HG02678 (cell line): ENCODE measurements around the gene AP1S3.
"Not testable (repeated sequence)": the region's sequence is repeated elsewhere in the genome, so short reads cannot be mapped to it uniquely, and the experiment has no call there.

Source experiments
- ATAC-seq: cut with Tn5 transposase; IDR thresholded peaks from one replicate; pipeline ENCODE4 v1.9.1; 2021; ENCODE audit warnings: mild to moderate bottlenecking, moderate library complexity; ENCODE audit not compliant: unreplicated experiment

Gene AP1S3

GRCh38 chr2:223805008-223805407 is 32.4 kb downstream of the AP1S3 start:
- ATAC-seq = no peak

DNA sequence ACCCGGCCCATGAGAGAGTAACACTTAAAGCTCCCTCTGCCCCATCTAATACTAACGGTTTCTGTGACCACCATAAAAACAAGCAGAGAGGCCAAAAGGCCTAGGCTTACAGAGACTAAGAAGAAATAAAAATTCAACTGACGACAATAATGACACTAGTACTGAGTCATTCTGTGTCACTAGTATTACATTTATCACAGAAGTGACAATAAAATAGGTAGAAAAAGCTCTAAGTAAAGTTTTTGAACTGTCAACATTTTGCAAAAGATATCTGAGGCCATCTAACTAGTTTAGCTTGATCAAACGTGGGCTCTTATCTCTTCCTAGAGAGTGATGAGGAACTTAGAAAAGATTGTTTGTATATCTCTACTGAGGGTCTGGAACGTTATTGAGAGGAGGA is 35.6 kb downstream of the AP1S3 start:
- no peak for ATAC-seq

DNA sequence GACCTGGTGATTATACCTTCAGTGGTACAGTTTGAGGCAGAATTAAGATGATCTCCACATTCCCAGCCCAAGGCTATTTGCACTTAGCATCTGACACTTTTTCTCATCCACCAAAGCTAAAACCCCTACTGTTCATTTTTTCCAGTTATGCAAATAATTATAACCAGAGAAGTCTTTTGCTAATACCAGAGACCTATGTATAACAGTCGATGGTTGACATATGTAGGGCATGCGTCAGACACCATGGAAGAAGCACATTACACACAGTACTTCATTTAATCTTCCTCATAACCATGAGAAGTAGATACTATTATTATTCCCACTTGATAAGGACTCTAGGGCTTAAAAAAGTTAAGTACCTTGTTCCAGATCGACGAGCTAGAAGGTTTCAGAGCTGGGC is 36.5 kb downstream of the AP1S3 start:
- ATAC-seq = peak; percentile 32

GRCh38 chr2:223797811-223798721 is 39.3 kb downstream of the AP1S3 start:
- peak; percentile 95 for ATAC-seq

DNA sequence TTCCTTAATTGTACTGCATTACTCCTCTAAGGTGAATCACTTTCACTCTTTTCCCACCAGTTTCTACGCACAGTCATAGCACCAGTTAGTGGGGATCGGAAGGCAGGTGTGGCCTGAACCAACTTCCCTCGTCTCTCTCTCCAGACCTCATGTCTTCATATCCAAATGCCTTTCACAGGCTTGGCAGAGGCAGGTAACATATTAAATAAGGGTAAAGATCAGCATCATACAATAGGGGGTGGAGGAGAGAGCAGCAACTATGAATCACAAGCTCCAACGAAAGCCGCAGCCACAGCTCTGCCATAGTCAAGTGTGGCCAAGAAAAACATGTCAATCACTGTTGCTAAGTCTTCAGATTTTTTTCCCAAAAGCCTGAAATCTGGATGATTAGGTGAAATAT is 40.3 kb downstream of the AP1S3 start:
- ATAC-seq = no peak

- ATAC-seq = no peak
Measured at GRCh38 chr2:223789423-223789822, 48.0 kb downstream of the AP1S3 start.

GRCh38 chr2:223788826-223789225 is 48.6 kb downstream of the AP1S3 start:
- ATAC-seq = no peak

DNA sequence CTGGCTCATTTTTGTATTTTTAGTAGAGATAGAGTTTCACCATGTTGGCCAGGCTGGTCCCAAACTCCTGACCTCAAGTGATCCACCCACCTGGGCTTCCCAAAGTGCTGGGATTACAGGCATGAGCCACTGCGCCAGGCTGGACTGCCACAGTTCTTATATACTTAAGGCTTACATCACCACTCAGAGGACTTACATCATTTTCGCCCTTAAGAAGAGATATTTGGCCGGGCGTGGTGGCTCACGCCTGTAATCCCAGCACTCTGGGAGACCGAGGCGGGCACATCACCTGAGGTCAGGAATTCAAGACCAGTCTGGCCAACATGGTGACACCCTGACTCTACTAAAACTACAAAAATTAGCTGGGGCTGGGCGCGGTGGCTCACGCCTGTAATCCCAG is 49.3 kb downstream of the AP1S3 start:
- ATAC-seq = not testable (repeated sequence)

GRCh38 chr2:223787358-223787757 is 50.0 kb downstream of the AP1S3 start:
- peak; percentile 38 for ATAC-seq

DNA sequence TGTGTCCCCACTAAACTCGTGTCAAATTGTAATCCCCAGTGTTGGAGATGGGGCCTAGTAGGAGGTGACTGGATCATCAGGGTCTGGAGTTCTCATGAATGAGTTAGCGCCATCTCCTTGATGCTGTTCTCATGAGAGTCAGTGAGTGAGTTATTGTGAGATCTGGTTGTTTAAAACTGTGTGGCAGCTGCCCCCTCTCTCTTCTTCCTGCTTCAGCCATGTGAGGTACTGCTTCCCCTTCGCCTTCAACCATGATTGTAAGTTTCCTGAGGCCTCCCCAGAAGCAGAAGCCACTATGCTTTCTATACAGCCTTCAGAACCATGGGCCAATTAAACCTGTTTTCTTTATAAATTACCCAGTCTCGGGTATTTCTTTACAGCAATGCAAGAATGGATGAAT is 50.4 kb downstream of the AP1S3 start:
- ATAC-seq = peak; percentile 65

DNA sequence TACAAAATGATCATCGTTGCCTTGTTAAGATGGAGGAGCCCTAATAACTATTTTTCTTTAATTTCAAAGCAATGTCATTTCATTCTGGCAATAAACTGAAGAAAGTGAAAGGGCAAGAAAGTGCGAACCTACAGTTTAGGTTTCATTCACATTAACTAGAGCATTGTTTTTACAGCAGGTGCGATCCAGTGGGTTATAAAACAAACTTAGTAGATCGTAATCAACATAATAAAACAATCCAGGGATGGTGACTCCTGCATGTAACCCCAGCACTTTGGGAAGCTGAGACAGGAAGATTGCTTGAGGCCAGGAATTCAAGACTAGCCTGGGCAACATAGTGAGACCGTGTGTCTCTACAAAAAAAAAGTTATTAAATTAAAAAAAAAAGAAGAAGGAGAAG is 51.1 kb downstream of the AP1S3 start:
- no peak for ATAC-seq

GRCh38 chr2:223784221-223784772 is 53.1 kb downstream of the AP1S3 start:
- no peak for ATAC-seq

- ATAC-seq = no peak
Measured at GRCh38 chr2:223782629-223783028, 54.8 kb downstream of the AP1S3 start.

- no peak for ATAC-seq
Measured at GRCh38 chr2:223781560-223781959, 55.8 kb downstream of the AP1S3 start.

- ATAC-seq = no peak
Measured at GRCh38 chr2:223779877-223780276, 57.5 kb downstream of the AP1S3 start.

- no peak for ATAC-seq
Measured at GRCh38 chr2:223774193-223774592, 63.2 kb downstream of the AP1S3 start.

GRCh38 chr2:223772363-223772762 is 65.0 kb downstream of the AP1S3 start:
- no peak for ATAC-seq

DNA sequence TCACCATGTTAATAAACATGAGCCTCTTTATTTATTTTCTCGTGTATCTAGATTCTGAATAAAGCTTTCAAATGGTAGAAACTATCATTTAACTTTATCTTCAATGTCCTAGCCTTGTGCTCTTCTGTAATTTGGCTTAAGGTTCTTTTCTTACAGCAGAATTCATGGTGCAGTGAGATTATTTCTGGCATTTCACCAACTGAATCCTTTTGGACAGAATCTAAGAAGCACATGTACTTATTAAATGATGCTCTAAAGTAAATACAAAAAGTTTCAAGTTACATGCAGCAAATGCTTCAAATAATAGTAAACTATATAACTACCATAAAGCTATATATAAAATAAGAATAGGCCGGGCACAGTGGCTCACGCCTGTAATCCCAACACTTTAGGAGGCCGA is 65.9 kb downstream of the AP1S3 start:
- no peak for ATAC-seq

DNA sequence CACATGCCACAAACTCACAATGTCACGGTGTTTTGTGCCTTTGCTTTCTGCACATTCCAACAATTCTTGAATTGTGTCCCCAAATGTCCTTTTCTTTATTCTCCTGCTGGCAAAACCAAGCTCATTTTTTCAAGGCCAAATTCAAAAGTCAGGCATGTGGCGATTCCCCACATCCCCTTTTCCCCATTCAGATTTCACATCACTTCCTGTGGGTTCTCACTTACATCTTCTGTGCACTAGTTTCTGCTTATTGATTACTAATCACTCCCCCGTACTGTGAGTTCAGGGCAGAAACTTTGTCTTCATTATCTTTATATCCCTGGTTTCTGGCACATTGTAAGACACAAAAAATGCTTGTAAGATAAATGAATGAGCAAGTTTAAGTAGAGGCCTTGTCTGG is 69.2 kb downstream of the AP1S3 start:
- no peak for ATAC-seq

DNA sequence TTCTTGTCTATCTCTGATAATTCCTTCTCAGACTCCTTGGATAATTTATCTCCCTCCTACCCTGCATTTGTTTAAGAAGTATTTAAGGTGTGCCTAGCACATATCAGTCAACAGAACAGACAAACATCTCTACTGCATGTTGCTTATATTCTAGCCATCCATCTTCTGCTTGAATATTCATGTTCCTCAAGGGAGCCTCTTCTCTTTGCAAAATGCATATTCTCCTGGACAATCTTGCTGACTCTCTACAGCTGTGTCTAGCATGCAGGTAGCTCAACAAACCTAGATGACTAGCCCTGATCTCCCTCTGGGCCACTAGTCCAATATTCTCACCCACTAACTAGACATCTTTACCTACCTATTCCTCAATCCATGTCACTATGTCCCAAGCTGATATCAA is 70.0 kb downstream of the AP1S3 start:
- ATAC-seq = no peak

DNA sequence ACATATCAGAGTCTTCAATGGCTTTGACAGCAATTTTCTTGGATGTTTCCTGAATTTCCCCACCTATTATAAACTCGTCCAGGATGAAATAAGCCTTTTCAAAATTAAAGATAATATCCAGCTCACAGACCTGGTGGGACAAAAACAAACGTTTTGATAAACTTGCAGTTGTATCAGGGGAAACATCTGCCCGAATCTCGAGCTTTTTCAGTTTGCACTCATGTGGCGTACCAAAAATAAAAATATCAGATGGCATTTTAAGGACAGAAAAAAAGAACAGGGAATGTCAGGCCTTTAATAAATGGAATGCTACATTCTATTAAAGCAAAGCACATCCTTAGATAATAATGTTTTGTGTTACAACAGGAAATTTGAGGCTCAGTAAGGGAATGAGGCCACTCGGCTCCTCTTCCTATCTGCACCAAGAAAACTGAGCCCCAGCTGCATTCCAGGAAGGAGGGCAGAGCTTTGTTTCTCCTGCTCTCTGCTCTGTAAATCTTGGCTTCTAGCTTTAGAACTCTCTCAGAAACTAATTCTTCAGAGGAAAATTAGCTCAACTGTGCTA is 72.1 kb downstream of the AP1S3 start:
- no peak for ATAC-seq

DNA sequence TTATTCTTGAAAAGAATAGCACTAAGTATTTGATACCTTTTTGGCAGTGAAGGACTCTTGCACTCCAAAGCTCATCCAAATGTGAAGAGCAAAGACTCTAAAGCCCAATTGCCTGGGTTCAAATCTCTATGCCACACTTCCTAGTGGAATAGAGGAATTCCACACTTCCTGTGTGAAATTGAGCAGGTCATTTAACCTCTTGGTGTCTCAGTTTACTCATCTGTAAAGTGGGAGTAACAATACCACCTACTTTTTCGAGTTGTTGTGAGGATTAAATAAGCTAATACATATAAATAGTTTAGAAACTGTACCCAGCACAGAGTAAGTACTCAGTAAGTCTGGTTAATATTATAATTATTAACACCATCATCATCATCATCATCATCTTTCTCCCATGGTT is 72.6 kb downstream of the AP1S3 start:
- ATAC-seq = no peak
